ENCODE measurements around the gene SPEF1. TPM values are rescaled to one million over a fixed set of nuclear protein-coding genes. Genes with fewer than 3 reads are reported as not detected.

The SPEF1 gene
- total RNA-seq, 2 donors from 2014 or later: 0.35 to 0.44 TPM

DNA sequence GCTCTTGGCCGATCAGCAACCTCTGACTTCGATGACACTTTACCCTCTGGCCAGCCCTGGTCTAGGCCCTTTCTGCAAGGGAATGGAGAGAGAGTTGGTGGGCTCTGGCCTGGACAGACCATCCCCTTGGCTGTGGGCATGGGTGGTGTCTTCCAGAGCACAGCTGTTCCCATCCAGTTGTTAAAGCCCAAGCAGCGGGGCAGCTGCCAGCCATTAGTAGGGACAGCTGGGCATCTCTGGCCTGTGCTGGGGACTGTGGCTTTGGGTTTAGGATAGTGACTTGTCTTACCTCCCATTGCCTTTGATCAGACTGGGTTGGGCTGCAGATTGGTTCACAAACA is 17.6 kb upstream of the SPEF1 start:
- no peak overlapping the region for H3K27ac Mint-ChIP-seq
- H3K27me3 ChIP-seq (ENCODE audit: control insufficient read depth, insufficient read depth, low read length, poor library complexity, severe bottlenecking): no peaks in the 10 kb centered on the region
- no peak for DNase-seq
- 92 to 96% methylated on average over 2 to 3 of the region's 3 CpGs for WGBS, 2 experiments (ENCODE audit: insufficient coverage in 1 of 2, insufficient read length in 1 of 2)
- H3K9ac ChIP-seq (ENCODE audit: extremely low read depth, low read length, poor library complexity, severe bottlenecking): no peak overlapping the region
- peaks cover 2% of the 10 kb centered on the region for H3K27me3 Mint-ChIP-seq (ENCODE audit: insufficient read depth)
- H3K9me3 Mint-ChIP-seq: no peaks in the 10 kb centered on the region
- peak overlapping the region; percentile 94 for H3K27ac ChIP-seq (ENCODE audit: low read depth, low read length)
- H3K4me3 ChIP-seq (ENCODE audit: low read length): no peak overlapping the region
- H3K36me3 Mint-ChIP-seq (ENCODE audit: low read depth): peaks cover 24% of the 10 kb centered on the region
- H3K4me3 Mint-ChIP-seq: no peak overlapping the region
- no peaks in the 10 kb centered on the region for H3K9me3 ChIP-seq (ENCODE audit: control insufficient read depth, low read length)
- H3K4me1 Mint-ChIP-seq: peaks cover 20% of the 10 kb centered on the region
- peaks cover 27% of the 10 kb centered on the region for H3K36me3 ChIP-seq (ENCODE audit: control insufficient read depth, insufficient read depth, low read length)
- TF ChIP-seq, protein P1, sequence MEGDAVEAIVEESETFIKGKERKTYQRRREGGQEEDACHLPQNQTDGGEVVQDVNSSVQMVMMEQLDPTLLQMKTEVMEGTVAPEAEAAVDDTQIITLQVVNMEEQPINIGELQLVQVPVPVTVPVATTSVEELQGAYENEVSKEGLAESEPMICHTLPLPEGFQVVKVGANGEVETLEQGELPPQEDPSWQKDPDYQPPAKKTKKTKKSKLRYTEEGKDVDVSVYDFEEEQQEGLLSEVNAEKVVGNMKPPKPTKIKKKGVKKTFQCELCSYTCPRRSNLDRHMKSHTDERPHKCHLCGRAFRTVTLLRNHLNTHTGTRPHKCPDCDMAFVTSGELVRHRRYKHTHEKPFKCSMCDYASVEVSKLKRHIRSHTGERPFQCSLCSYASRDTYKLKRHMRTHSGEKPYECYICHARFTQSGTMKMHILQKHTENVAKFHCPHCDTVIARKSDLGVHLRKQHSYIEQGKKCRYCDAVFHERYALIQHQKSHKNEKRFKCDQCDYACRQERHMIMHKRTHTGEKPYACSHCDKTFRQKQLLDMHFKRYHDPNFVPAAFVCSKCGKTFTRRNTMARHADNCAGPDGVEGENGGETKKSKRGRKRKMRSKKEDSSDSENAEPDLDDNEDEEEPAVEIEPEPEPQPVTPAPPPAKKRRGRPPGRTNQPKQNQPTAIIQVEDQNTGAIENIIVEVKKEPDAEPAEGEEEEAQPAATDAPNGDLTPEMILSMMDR (conservative IDR thresholded peaks at IDR 0.05): no peak
- peaks cover 12% of the 10 kb centered on the region for H3K4me1 ChIP-seq (ENCODE audit: control insufficient read depth, insufficient read depth, low read length)

DNA sequence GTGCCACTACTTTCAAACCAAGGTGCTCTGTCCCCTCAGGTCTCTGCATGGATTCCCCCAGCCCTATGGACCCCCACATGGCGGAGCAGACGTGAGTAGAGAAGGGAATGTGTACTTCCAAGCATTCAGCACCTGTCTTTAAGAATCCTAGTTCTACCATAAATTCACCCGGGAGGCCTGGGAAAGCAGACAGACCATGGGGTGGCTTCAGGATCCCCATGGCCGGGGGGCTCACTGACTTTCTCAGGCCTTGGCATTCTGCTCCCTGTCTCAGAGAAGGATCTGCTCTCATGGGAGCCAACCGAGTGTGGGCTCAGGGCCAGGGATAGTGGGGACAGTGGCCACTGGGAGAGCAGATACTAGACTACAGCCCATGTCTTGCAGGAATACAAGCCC is 17.1 kb upstream of the SPEF1 start:
- H3K4me1 Mint-ChIP-seq: peaks cover 20% of the 10 kb centered on the region
- no peak overlapping the region for H3K9ac ChIP-seq (ENCODE audit: extremely low read depth, low read length, poor library complexity, severe bottlenecking)
- H3K4me1 ChIP-seq (ENCODE audit: control insufficient read depth, insufficient read depth, low read length): peaks cover 12% of the 10 kb centered on the region
- H3K27me3 Mint-ChIP-seq (ENCODE audit: insufficient read depth): peaks cover 2% of the 10 kb centered on the region
- H3K27ac ChIP-seq (ENCODE audit: low read depth, low read length): no peak overlapping the region
- no peak overlapping the region for H3K4me3 ChIP-seq (ENCODE audit: low read length)
- peaks cover 27% of the 10 kb centered on the region for H3K36me3 ChIP-seq (ENCODE audit: control insufficient read depth, insufficient read depth, low read length)
- TF ChIP-seq, protein P1 (conservative IDR thresholded peaks at IDR 0.05): no peak
- no peak overlapping the region for H3K27ac Mint-ChIP-seq
- DNase-seq: no peak
- no peak overlapping the region for H3K4me3 Mint-ChIP-seq
- H3K36me3 Mint-ChIP-seq (ENCODE audit: low read depth): peaks cover 19% of the 10 kb centered on the region
- no peaks in the 10 kb centered on the region for H3K9me3 ChIP-seq (ENCODE audit: control insufficient read depth, low read length)
- 89 to 97% methylated on average over 4 to 5 of the region's 5 CpGs for WGBS, 2 experiments (ENCODE audit: insufficient coverage in 1 of 2, insufficient read length in 1 of 2)
- no peaks in the 10 kb centered on the region for H3K9me3 Mint-ChIP-seq
- no peaks in the 10 kb centered on the region for H3K27me3 ChIP-seq (ENCODE audit: control insufficient read depth, insufficient read depth, low read length, poor library complexity, severe bottlenecking)

DNA sequence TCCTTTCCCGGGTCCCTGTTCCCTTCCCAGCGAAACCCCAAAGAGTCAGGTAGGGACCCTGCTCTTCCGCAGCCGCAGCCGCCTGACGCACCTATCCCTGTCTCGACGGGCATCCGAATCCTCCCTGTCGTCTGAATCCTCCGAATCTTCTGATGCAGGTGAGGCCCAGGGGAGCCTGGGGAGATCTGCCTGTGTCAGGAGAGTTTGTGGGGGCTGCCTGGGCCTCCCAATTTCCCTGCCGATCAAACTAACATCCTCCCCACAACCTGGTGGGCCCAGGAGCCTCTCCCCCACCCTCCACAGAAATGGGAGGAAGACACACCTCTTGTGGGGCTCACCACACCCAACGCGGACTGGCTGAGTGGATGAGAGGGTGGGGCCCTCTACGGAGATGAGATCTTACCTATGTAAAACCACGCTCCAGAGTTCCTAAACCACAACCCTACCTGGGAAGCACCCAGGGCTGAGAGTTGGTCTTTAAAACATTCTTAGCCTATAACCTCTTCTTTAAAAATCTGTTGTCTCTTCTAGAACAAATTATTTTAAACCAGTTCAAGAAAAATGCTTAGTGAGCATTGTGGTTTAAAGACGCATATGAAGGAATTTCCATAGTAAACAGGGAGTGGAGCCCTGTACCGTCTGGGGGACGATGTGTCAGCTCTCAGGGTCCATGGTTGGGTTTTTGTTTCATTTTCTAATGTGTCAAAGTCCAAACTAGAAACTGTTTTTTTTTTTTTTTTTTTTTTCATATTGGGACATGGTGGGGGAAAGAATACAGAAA is 16.5 kb upstream of the SPEF1 start:
- Histone ChIP-seq H3K27ac (ENCODE audit: low read depth, low read length) (no peak overlapping the region), H3K27me3 (ENCODE audit: control insufficient read depth, insufficient read depth, low read length, poor library complexity, severe bottlenecking) (no peaks in the 10 kb centered on the region), H3K36me3 (ENCODE audit: control insufficient read depth, insufficient read depth, low read length) (peaks cover 25% of the 10 kb centered on the region), H3K4me1 (ENCODE audit: control insufficient read depth, insufficient read depth, low read length) (peaks cover 12% of the 10 kb centered on the region), H3K9ac (ENCODE audit: extremely low read depth, low read length, poor library complexity, severe bottlenecking) (no peak overlapping the region), H3K4me3 (ENCODE audit: low read length) (peak overlapping the region; percentile 79), H3K9me3 (ENCODE audit: control insufficient read depth, low read length) (no peaks in the 10 kb centered on the region)
- Mint-ChIP-seq H3K4me1 (peaks cover 20% of the 10 kb centered on the region), H3K9me3 (no peaks in the 10 kb centered on the region), H3K36me3 (ENCODE audit: low read depth) (peaks cover 13% of the 10 kb centered on the region), H3K27ac (peak overlapping the region; percentile 53), H3K27me3 (ENCODE audit: insufficient read depth) (peaks cover 2% of the 10 kb centered on the region), H3K4me3 (peak overlapping the region; percentile 80)
- 89 to 90% methylated on average over 10 to 19 of the region's 19 CpGs for WGBS, 2 experiments (ENCODE audit: insufficient coverage in 1 of 2, insufficient read length in 1 of 2)
- TF ChIP-seq, protein P1 (conservative IDR thresholded peaks at IDR 0.05): no peak
- DNase-seq: no peak
